ENCODE data around the gene RAB30.
A peak's percentile ranks its signal among the peaks of the same experiment; 100 is the strongest.

Gene RAB30

GRCh38 chr11:82998697-82999096, 73.0 kb downstream of the RAB30 start:
- no peak for DNase-seq (ENCODE audit: extremely low spot score)
- no peak for TF ChIP-seq CTCF (IDR thresholded peaks at IDR 0.05; ENCODE audit: control extremely low read depth, extremely low read depth, low read depth, missing control alignments)
- CTCF ChIA-PET: interaction anchor here (0.9 to 1.7 kb wide), 9 partner anchors 9 to 76 kb away, joined by 3 to 7 read pairs (median 4); no protein-coding TSS in a partner anchor
- POLR2A ChIA-PET: no interaction called here

DNA sequence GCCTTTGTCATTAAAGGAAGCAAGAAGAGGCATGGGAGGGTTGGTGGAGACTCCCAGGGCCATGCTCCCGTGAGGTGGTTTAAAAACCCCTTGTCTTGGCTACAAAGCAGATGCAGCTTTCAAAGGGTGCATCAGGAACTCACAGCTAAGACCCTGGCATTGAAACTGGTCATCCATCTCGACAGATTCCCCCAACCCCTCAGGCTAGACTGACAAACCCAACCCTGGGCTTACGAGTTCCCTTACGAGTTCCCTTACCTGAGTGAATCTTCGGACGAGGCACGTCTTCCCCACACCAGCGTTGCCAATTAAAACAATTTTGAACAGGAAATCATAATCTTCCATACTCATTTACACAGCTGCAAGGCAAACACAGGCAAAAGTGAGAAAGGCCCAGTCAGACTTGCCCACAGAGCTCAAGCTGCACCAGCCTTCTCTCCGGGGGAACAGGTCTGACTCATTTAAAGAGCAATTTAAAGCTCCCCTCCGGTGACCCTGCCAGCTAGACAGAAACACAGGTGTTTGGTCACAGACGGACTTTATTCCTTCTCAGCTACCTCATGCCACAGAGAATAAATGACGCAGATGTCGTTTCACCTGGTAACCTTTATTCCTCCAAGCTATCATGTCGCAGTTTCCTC, 74.6 kb downstream of the RAB30 start:
- ChIA-PET POLR2A (interaction anchor here (0.7 kb wide), 1 partner anchor 65 kb away, joined by 7 read pairs; no protein-coding TSS in a partner anchor), CTCF (interaction anchor here (0.8 to 2.3 kb wide), 4 partner anchors 12 to 81 kb away, joined by 3 to 6 read pairs (median 5); no protein-coding TSS in a partner anchor)
- DNase-seq (ENCODE audit: extremely low spot score): peak; percentile 70
- TF ChIP-seq CTCF (IDR thresholded peaks at IDR 0.05; ENCODE audit: control extremely low read depth, extremely low read depth, low read depth, missing control alignments): no peak

GRCh38 chr11:82995754-82996398, 75.8 kb downstream of the RAB30 start:
- POLR2A ChIA-PET: interaction anchor here (0.6 to 0.8 kb wide), 2 partner anchors 11 to 86 kb away, joined by 4 read pairs; no protein-coding TSS in a partner anchor
- DNase-seq (ENCODE audit: extremely low spot score): peak; percentile 34

DNA sequence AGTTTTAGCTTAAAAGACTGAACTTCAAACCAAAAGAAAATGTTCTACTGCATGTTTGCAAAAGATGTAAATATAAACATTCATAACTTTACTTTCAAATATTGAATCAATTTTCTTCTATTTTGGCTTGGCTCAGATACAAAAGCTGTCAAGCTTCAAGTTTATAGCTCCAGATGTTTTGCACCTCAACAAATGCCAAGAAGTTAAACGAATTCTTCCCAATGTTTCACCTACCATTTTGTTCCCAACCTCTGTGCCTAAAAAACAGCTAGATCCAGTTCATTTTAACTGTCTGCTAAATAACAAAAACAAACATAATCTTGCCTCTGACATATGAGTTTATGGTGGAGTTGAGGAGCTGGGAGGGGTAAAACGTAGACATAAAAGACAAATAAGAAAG, 76.5 kb downstream of the RAB30 start:
- ChIA-PET CTCF (interaction anchor here (1.0 to 2.3 kb wide), 6 partner anchors 10 to 68 kb away, joined by 3 to 6 read pairs (median 4); no protein-coding TSS in a partner anchor), POLR2A (no interaction called here)
- TF ChIP-seq CTCF (IDR thresholded peaks at IDR 0.05; ENCODE audit: control extremely low read depth, extremely low read depth, low read depth, missing control alignments): no peak
- DNase-seq (ENCODE audit: extremely low spot score): no peak

More at GRCh38 chr11:82995754-82996398, 75.8 kb downstream of the RAB30 start:
- no peak for TF ChIP-seq CTCF (IDR thresholded peaks at IDR 0.05; ENCODE audit: control extremely low read depth, extremely low read depth, low read depth, missing control alignments)
- CTCF ChIA-PET: interaction anchor here (1.0 to 2.3 kb wide), 5 partner anchors 9 to 25 kb away, joined by 3 to 6 read pairs (median 4); no protein-coding TSS in a partner anchor

DNA sequence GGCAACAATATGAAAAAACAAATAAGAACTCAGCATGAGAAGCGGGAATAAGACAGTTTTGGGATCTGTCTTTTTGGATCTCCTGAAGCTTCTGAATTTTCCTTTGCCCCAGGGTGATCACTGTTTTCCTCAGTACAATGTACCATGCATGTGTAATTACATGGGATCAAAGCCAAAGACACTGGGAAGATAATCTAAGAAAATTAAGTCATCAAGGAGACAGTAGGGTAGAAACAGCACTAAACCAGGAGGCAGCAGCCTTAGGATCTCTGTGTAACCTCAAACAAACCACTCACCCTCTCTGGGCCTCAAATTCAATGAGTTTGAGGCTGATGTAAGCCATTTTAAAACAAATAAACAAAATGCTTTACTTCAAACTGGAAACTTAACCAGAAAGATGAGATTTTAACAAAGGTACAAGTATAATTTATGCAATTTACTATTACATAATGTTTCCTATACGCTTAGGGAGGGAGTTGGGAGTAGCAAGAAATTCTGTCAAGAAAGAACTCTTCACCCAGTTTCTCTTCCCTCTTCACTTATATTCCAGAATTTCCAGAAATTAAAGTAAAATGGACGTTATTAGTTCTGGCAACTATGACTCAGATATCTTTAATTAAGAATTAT, 77.0 kb downstream of the RAB30 start:
- CTCF ChIA-PET: interaction anchor here (1.1 to 1.2 kb wide), 3 partner anchors 10 to 67 kb away, joined by 3 to 4 read pairs (median 3); no protein-coding TSS in a partner anchor

More for the DNA sequence above, 77.0 kb downstream of the RAB30 start:
- no peak for DNase-seq (ENCODE audit: extremely low spot score)
- POLR2A ChIA-PET: no interaction called here
- no peak for TF ChIP-seq CTCF (IDR thresholded peaks at IDR 0.05; ENCODE audit: control extremely low read depth, extremely low read depth, low read depth, missing control alignments)

All from GM10248 (cell line).